Neural progenitor cell (in vitro differentiated cells): Measurements from ENCODE around the gene TCF4. TPM values are rescaled to one million over a fixed set of nuclear protein-coding genes. Genes with fewer than 3 reads are reported as not detected.
A peak's percentile ranks its signal among the peaks of the same experiment; 100 is the strongest.

Experiments
- DNase-seq: peaks from one replicate; pipeline ENCODE4 v3.0.0-alpha.2; 2016; ENCODE audit warnings: low spot score
- H2AFZ ChIP-seq: fragments of 200-600 bp; sonication (generic); replicated peaks from 2 replicates; pipeline ENCODE4 v1.6.1; 2016; ENCODE audit warnings: antibody characterized with exemption
- H3F3A ChIP-seq: fragments of 200-600 bp; sonication (generic); 2 replicates; pipeline ENCODE4 v1.6.1; 2016; ENCODE audit warnings: antibody characterized with exemption, low read depth
- H3K27ac ChIP-seq: fragments of 200-600 bp; sonication (generic); 2 replicates; pipeline ENCODE4 v1.5.1; 2016; ENCODE audit warnings: mild to moderate bottlenecking
- H3K27me3 ChIP-seq: fragments of 200-600 bp; sonication (generic); 2 replicates; pipeline ENCODE4 v1.6.1; 2016; ENCODE audit warnings: mild to moderate bottlenecking, moderate library complexity
- H3K36me3 ChIP-seq: fragments of 200-600 bp; sonication (generic); 2 replicates; pipeline ENCODE4 v1.5.1; 2016
- H3K4me1 ChIP-seq: fragments of 200-600 bp; sonication (generic); 2 replicates; pipeline ENCODE4 v1.6.1; 2016; ENCODE audit warnings: mixed run types
- H3K4me2 ChIP-seq: fragments of 200-600 bp; sonication (generic); 2 replicates; pipeline ENCODE4 v1.6.1; 2016
- H3K4me3 ChIP-seq: fragments of 200-600 bp; sonication (generic); 2 replicates; pipeline ENCODE4 v1.5.1; 2016
- H3K79me2 ChIP-seq: fragments of 200-600 bp; sonication (generic); 2 replicates; pipeline ENCODE4 v1.6.1; 2016; ENCODE audit warnings: low read depth
- H3K9ac ChIP-seq: fragments of 200-600 bp; sonication (generic); 2 replicates; pipeline ENCODE4 v1.6.1; 2016
- H3K9me3 ChIP-seq: fragments of 200-600 bp; sonication (generic); 2 replicates; pipeline ENCODE4 v1.5.1; 2016; ENCODE audit warnings: low read depth
- H4K20me1 ChIP-seq: fragments of 200-600 bp; sonication (generic); 2 replicates; pipeline ENCODE4 v1.6.1; 2016; ENCODE audit warnings: low read depth
- H3K27ac Mint-ChIP-seq: 3 replicates; pipeline ENCODE4 v1.8.0; 2021; ENCODE audit warnings: mixed read lengths
- H3K27me3 Mint-ChIP-seq: 2 replicates; pipeline ENCODE4 v1.8.0; 2022; ENCODE audit warnings: low read depth, mild to moderate bottlenecking, inconsistent platforms, moderate library complexity, mixed read lengths; ENCODE audit not compliant: insufficient read depth
- H3K36me3 Mint-ChIP-seq: 3 replicates; pipeline ENCODE4 v1.8.0; 2021; ENCODE audit warnings: mixed read lengths
- H3K4me1 Mint-ChIP-seq: 3 replicates; pipeline ENCODE4 v1.8.0; 2021; ENCODE audit warnings: mixed read lengths
- H3K4me3 Mint-ChIP-seq: 3 replicates; pipeline ENCODE4 v1.8.0; 2021; ENCODE audit warnings: mild to moderate bottlenecking, moderate library complexity, mixed read lengths
- H3K9me3 Mint-ChIP-seq: 3 replicates; pipeline ENCODE4 v1.8.0; 2020; ENCODE audit warnings: mixed read lengths
- CTCF ChIP-seq: fragments of 200-600 bp; sonication (generic); IDR thresholded peaks from 2 replicates; pipeline ENCODE4 v1.5.1; 2017; ENCODE audit warnings: antibody characterized with exemption, mild to moderate bottlenecking
- EZH2 ChIP-seq: fragments of 200-600 bp; sonication (generic); IDR thresholded peaks from 2 replicates; pipeline ENCODE4 v1.6.1; 2017; ENCODE audit warnings: antibody characterized with exemption, mild to moderate bottlenecking, moderate library complexity
- EZH2phosphoT487 ChIP-seq: fragments of 200-600 bp; sonication (generic); IDR thresholded peaks from 2 replicates; pipeline ENCODE4 v1.6.1; 2017; ENCODE audit warnings: antibody characterized with exemption
- total RNA-seq: library from RNA; depleted of rRNA; stranded (reverse); fragments of >200 nt; gene quantifications from 2 replicates; pipeline ENCODE4 v1.2.3, GENCODE V29; 2015; ENCODE audit warnings: low replicate concordance

Gene TCF4
- total RNA-seq, 1 donor from 2014 or later: 161 TPM

GRCh38 chr18:55321265-55322177, 266.5 kb downstream of the TCF4 start:
- peaks cover 26% of the 10 kb centered on the region for H3F3A ChIP-seq
- Mint-ChIP-seq H3K4me1 (peaks cover 50% of the 10 kb centered on the region), H3K4me3 (peak overlapping the region; percentile 91), H3K36me3 (no peaks in the 10 kb centered on the region), H3K27me3 (peaks cover 3% of the 10 kb centered on the region), H3K27ac (peak overlapping the region; percentile 64), H3K9me3 (no peaks in the 10 kb centered on the region)
- peaks cover 98% of the 10 kb centered on the region for H4K20me1 ChIP-seq
- H3K4me3 ChIP-seq: peak overlapping the region; percentile 58
- H3K27me3 ChIP-seq: no peaks in the 10 kb centered on the region
- no peaks in the 10 kb centered on the region for H3K36me3 ChIP-seq
- H3K9ac ChIP-seq: no peak overlapping the region
- H3K4me1 ChIP-seq: peaks cover 45% of the 10 kb centered on the region
- no peaks in the 10 kb centered on the region for H3K9me3 ChIP-seq
- H3K27ac ChIP-seq: no peak overlapping the region
- no peak overlapping the region for H2AFZ ChIP-seq
- peak; percentile 91 for DNase-seq
- H3K4me2 ChIP-seq: peak overlapping the region; percentile 87
- TF ChIP-seq EZH2phosphoT487 (no peak), EZH2 (no peak), CTCF (no peak)
- H3K79me2 ChIP-seq: peaks cover 61% of the 10 kb centered on the region

GRCh38 chr18:55320424-55321264, 267.3 kb downstream of the TCF4 start:
- Mint-ChIP-seq H3K4me3 (peak overlapping the region; percentile 91), H3K9me3 (no peaks in the 10 kb centered on the region), H3K36me3 (no peaks in the 10 kb centered on the region), H3K27me3 (peaks cover 3% of the 10 kb centered on the region), H3K4me1 (peaks cover 57% of the 10 kb centered on the region), H3K27ac (no peak overlapping the region)
- Histone ChIP-seq H3K9me3 (no peaks in the 10 kb centered on the region), H3F3A (peaks cover 28% of the 10 kb centered on the region), H2AFZ (no peak overlapping the region), H3K36me3 (no peaks in the 10 kb centered on the region), H3K27ac (no peak overlapping the region), H3K27me3 (no peaks in the 10 kb centered on the region), H3K9ac (no peak overlapping the region), H3K4me3 (peak overlapping the region; percentile 58), H4K20me1 (peaks cover 98% of the 10 kb centered on the region), H3K79me2 (peaks cover 70% of the 10 kb centered on the region), H3K4me2 (peak overlapping the region; percentile 87), H3K4me1 (peaks cover 54% of the 10 kb centered on the region)
- no peak for DNase-seq
- no peak for TF ChIP-seq EZH2
- no peak for TF ChIP-seq EZH2phosphoT487
- TF ChIP-seq CTCF: no peak

GRCh38 chr18:55319459-55320193, 268.4 kb downstream of the TCF4 start:
- Histone ChIP-seq H3K36me3 (no peaks in the 10 kb centered on the region), H3K79me2 (peaks cover 79% of the 10 kb centered on the region), H3K27ac (no peak overlapping the region), H3K27me3 (no peaks in the 10 kb centered on the region), H2AFZ (no peak overlapping the region), H3K9ac (no peak overlapping the region), H3K9me3 (no peaks in the 10 kb centered on the region), H3K4me1 (peaks cover 64% of the 10 kb centered on the region), H3K4me2 (no peak overlapping the region), H3K4me3 (no peak overlapping the region), H3F3A (peaks cover 36% of the 10 kb centered on the region), H4K20me1 (peaks cover 96% of the 10 kb centered on the region)
- no peak for TF ChIP-seq CTCF
- TF ChIP-seq EZH2phosphoT487: no peak
- no peak for TF ChIP-seq EZH2
- Mint-ChIP-seq H3K4me1 (peaks cover 67% of the 10 kb centered on the region), H3K36me3 (no peaks in the 10 kb centered on the region), H3K27me3 (peaks cover 3% of the 10 kb centered on the region), H3K27ac (no peak overlapping the region), H3K9me3 (no peaks in the 10 kb centered on the region), H3K4me3 (peak overlapping the region; percentile 70)
- DNase-seq: no peak
